Measurements from ENCODE around the gene CCDC74A.

- no peak for TF ChIP-seq EZH2 (IDR thresholded peaks at IDR 0.05; ENCODE audit: borderline replicate concordance, low read depth, low read length, poor library complexity, severe bottlenecking)
- TF ChIP-seq, protein P1, sequence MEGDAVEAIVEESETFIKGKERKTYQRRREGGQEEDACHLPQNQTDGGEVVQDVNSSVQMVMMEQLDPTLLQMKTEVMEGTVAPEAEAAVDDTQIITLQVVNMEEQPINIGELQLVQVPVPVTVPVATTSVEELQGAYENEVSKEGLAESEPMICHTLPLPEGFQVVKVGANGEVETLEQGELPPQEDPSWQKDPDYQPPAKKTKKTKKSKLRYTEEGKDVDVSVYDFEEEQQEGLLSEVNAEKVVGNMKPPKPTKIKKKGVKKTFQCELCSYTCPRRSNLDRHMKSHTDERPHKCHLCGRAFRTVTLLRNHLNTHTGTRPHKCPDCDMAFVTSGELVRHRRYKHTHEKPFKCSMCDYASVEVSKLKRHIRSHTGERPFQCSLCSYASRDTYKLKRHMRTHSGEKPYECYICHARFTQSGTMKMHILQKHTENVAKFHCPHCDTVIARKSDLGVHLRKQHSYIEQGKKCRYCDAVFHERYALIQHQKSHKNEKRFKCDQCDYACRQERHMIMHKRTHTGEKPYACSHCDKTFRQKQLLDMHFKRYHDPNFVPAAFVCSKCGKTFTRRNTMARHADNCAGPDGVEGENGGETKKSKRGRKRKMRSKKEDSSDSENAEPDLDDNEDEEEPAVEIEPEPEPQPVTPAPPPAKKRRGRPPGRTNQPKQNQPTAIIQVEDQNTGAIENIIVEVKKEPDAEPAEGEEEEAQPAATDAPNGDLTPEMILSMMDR (conservative IDR thresholded peaks at IDR 0.05; ENCODE audit: low read depth, low read length), result no peak
Measured at GRCh38 chr2:131488306-131489205, 39.1 kb upstream of the CCDC74A start.
